ENCODE measurements around the gene CPSF4L.
"Not testable (repeated sequence)": the region's sequence is repeated elsewhere in the genome, so short reads cannot be mapped to it uniquely, and the experiment has no call there.

Gene CPSF4L

DNA sequence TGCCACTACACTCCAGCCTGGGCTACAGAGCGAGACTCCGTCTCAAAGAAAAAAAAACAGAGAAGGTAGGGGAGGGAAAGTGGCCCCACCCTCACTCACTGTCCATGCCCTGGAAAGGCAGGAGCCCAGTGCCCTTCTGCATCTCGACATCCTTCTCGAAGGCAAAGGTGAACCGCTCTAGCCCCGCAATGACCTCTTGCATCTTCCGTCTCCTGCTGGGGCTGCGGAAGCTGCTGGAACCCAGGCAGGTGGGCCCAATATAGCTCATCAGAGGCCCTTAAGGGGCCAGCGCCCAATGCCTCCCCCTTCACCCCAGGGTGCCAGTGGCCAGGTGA lies at the start of gene CPSF4L:
TSS of gene CPSF4L (minus strand) at position 264 of the 335 bp plus-strand sequence. CDS start at position 202, 62 bp downstream.
- DNase-seq (ENCODE audit: low read depth in 3 of 3), result no peak

DNA sequence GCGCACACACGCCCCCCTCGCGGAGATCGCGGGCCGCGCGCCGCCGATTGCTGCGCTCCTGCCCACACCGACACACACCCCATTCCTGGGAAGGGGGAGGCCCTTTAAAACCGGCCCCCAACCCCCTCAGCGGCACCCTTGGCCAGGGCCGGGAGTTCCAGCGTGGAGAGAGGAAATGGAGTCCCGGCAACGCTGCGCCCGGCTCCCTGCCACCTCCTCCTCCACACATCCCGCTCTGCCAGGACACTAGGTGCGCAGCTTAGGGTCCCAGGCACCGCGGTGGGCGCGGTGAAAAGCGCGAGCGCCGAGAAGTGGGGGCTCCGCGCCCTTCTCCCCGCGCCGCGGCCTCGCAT lies 49.7 kb upstream of the CPSF4L start:
- peak in 2 of 3 experiments; percentile 4 to 9 for DNase-seq (ENCODE audit: low read depth in 3 of 3)

- DNase-seq (ENCODE audit: low read depth in 3 of 3), result no peak
Observed at GRCh38 chr17:73309727-73310596, 48.3 kb upstream of the CPSF4L start.

DNA sequence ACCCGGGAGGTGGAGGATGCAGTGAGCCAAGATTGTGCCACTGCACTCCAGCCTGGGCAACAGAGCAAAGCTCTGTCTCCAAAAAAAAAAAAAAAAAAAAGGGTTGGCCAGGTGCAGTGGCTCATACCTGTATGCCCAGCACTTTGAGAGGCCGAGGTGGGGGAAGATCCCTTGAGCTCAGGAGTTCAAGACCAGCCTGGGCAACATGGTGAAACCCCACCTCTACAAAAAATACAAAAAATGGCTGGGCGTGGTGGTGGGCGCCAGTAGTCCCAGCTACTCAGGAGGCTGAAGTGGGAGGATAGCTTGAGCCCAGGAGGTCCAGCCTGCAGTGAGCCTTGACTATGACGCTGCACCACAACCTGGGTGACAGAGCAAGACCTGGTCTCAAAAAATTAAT lies 47.3 kb upstream of the CPSF4L start:
- not testable (repeated sequence) for DNase-seq (ENCODE audit: low read depth in 3 of 3)

DNA sequence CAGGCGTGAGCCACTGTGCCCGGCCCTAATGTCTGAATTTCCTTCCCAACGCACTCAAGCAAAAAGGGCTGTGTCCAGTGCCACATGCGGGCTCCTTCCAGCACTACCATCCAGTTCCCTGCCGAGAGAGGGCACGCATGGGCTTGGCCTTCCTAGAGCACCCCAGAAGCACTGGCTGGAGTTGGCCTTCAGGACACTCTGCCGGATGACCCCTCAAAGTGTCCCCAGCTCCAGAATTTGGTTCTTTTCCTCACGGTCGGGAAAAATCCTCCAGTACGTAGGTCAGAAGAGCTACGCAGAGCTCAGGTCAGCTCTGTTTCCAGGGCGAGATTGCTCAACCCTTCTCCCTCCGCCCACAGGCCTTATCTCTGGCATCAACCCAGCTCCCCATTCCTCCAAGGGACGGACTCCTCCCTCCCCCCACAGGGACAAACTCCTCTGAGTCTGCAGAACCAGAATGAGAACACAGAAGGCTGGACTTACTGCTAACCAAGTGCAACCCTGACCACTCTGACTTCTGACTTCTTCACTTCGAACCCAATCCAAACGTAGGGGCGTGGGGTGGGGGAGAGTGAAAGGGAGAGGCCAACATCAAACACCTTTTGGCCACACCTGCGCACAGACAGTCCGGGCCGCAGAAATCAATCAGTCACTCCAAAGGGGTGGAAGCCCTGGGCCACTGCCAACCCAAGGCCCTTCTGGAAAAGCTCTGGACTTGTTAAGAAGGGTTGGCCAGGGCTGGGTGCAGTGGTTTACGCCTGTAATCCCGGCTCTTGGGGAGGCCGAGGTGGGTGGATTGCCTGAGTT lies 46.5 kb upstream of the CPSF4L start:
- DNase-seq (ENCODE audit: low read depth in 3 of 3), result no peak

DNA sequence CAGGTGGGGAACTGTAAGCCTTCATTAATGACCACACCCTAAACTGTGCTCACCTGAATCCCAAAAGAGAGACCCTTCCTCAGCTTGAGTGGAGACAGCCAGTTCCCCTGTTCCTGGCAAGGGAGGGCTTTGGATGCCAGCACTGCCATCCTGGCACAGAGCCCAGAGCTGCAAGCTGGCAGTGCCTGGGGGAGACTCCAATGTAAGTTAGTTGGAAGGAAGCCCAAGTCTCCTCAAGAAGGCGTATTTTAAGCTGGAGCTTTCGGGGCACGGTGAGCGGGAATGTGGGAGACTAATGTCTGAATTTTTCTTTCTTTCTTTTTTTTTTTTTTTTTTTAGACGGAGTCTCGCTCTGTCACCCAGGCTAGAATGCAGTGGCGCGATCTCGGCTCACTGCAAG lies 45.5 kb upstream of the CPSF4L start:
- DNase-seq (ENCODE audit: low read depth in 3 of 3), result no peak

GRCh38 chr17:73305845-73306836 lies 44.5 kb upstream of the CPSF4L start:
- DNase-seq (ENCODE audit: low read depth in 3 of 3), result no peak

DNA sequence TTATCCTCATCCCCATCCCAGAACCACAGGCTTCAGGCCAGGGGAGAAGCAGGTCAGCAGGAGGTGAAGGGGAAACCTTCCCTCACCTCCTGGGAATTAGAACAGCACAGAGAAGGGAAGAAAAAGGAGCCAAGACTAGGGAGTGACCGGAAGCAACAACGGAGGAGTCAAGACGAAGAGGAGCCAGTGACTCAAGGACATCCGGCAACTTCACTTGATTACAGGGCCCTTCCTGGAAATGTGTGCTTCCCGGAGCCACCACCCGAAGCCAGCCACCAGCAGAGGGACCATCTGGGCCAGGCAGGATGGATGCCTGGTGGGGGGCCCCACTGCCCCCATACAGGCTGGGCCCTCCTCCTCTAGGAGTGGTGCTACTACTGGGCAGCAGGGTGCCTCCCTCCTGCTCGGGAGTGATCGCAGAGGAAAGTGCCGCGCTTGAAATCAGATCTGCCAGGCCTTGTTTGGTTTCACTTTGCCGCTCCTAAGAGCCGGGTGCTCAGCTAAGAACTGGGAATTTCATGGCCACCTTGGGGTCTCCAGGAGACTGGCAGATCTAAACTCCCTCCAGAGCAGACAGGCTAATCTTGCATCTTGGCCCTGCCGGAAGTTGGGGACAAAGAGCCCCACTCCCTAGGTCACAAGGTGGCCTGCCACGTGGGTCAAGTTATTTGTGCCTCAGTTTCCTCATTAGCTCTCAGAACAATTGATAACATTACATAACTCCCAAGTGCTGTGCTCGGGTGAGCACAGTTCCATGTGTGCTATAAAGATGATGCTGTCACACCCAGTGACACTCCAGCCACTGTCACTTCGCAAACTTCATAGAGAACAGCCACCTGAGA lies 43.5 kb upstream of the CPSF4L start:
- DNase-seq (ENCODE audit: low read depth in 3 of 3), result no peak

DNA sequence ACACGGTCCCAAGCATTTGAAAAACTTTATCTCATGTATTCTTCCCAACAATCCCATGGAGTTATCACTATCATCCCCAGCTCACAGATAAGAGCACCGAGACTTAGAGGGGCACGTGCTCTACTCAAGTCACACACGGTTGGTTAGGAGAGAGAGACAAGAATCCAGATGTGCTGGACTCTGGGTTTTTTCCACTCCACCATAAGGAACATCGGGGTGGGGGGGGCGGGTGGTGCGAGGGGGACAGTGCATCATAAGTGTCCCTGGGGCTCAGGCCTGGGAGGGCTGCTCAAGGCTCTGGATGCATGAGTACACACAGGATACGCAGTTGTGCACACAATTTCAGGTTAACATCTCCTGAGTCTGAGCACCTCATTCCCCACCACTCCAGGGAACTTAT lies 42.8 kb upstream of the CPSF4L start:
- no peak for DNase-seq (ENCODE audit: low read depth in 3 of 3)

DNA sequence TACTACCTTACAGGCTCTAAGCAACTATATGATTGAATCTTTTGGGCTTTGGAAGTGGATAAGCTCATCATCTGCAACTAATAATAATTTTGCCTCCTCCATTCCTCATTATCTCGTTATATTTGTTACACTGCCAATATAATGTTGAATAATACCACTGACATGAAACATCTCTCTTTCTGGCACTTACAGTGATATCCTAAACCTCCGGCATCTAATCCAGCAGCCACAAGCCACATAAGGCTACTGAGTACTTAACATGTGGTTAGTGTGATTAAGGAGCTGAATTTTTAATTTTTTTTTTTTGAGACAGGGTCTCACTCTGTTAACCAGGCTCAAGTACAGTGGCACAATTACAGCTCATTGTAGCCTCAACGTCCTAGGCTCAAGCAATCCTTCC lies 40.5 kb upstream of the CPSF4L start:
- DNase-seq (ENCODE audit: low read depth in 3 of 3), result no peak

DNA sequence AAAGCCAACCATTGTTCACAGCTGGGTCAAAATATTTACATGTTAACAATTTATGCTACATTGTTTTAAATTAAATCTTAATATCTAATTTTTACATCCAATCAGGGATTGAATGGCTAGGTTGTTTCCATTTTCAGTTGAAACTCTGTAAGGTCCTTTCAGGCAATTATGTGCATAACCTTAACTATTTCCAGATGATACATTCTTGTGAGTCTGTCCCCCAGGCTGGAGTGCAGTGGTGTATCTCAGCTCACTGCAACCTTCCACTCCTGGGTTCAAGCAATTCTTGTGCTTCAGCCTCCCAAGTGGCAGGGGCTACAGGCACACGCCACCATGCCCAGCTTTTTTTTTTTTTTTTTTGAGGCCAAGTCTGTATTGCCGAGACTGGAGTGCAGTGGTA lies 39.7 kb upstream of the CPSF4L start:
- DNase-seq (ENCODE audit: low read depth in 3 of 3), result no peak

GRCh38 chr17:73300392-73300791 lies 38.7 kb upstream of the CPSF4L start:
- DNase-seq (ENCODE audit: low read depth in 3 of 3), result no peak

DNA sequence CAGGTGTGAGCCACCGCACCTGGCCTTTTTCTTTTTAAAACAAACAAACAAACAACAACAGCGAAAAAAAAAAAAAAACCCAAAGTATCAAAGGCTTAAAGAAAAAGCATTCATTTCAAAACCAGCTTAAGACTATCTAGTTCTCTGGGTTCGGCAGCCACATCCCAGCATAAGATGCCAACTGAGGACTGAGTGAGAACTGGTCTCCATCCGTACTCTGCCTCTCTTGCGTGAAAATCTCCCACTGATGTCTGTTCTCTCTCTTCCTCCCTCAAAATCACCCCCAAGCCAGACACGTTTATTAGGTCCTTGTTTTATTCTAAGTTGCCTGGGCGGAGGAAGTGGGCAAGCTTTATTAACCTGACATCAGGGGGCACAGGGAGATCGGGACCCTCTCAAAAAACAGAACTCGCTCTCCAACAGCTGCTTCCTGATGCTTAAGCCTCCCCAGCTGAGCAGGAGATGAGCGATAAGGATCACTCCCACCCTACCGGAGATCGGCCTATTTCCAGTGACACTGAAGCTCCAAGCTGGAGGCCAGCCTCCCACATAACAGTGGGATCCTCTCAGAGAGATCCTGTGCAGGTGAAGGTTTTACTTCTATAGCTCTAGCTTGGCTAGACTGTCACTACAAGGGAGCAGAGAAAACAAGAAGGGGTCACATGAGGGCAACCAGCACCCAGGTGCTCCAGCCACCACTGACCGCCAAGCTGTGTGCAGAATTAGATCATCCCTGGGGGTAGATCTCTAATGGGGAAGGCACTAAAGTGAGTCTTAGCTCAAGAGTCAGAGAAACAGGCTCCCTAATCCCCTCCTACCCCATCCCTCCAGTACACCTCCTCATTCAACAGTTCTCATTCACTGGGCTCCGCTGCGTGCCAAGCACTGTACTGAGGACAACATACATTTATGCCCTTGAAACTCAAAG lies 36.5 kb upstream of the CPSF4L start:
- DNase-seq (ENCODE audit: low read depth in 3 of 3), result no peak

- no peak for DNase-seq (ENCODE audit: low read depth in 3 of 3)
Observed at GRCh38 chr17:73293480-73293911, 31.8 kb upstream of the CPSF4L start.

GRCh38 chr17:73293031-73293430 lies 31.4 kb upstream of the CPSF4L start:
- DNase-seq (ENCODE audit: low read depth in 3 of 3), result no peak

GRCh38 chr17:73292031-73292531 lies 30.4 kb upstream of the CPSF4L start:
- no peak for DNase-seq (ENCODE audit: low read depth in 3 of 3)

GRCh38 chr17:73291260-73291801 lies 29.7 kb upstream of the CPSF4L start:
- DNase-seq (ENCODE audit: low read depth in 3 of 3), result no peak

DNA sequence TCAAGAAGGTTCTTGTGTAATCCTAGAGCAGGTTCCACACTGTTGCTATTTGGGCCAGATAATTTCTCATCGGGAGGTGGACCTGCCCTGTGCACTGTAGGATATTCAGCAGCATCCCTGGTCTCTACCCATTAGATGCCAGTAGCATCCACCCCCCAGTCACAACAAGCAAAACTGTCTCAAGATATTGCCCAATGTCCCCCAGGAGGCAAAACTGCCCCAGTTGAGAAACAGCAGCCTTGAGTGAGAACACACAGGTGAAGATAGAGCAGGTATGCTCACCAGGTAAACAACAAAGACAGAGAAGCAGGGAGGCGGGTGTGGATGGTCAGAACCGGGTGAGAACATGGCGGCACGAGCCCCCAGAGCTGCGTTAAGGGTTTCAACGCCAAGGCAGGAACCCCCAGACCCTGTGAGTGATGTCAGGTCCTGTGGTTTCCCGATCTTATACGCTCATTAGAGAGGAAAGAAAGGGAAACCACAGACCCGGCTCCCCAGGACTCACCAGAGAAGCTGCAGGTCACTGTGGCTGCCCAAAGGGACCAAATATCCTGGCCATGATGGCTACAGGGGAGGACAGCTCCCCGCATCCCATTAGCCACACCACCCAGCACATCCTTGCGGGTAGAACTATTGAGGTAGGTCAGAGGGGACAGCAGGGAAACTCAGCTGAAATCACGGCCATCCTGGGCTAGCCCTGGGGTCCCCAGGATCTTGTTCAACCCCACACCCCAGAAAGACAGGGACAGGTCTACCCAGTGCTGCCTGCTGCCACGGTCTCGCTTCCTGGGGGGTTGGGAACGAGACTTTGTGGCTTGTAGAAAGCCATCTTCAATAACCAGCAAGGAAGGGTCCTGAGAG lies 28.9 kb upstream of the CPSF4L start:
- DNase-seq (ENCODE audit: low read depth in 3 of 3), result no peak

Measured in stimulated activated CD4-positive, alpha-beta T cell treated with anti-CD3 and anti-CD28 coated beads, TNF-alpha, amount 100 ng/mL, for 4 hours (primary cell).